ENCODE results near the gene ANKH. TPM values are rescaled to one million over a fixed set of nuclear protein-coding genes. Genes with fewer than 3 reads are reported as not detected.

The ANKH gene
- total and polyA plus RNA-seq, 2 experiments from 2014 or later = 27.6 to 29.9 TPM

- Histone ChIP-seq H3K79me2 (no peaks in the 10 kb centered on the region), H2AFZ (no peak overlapping the region)
- 40% methylated on average over 8 of the region's 8 CpGs for WGBS (ENCODE audit: low lambda C conversion rate, missing lambda C conversion rate)
Observed at GRCh38 chr5:14767735-14768507, 103.7 kb downstream of the ANKH start.

GRCh38 chr5:14767053-14767452, 104.5 kb downstream of the ANKH start:
- Histone ChIP-seq H3K36me3 (replicated peaks; ENCODE audit: insufficient read depth, low read depth) (no peaks in the 10 kb centered on the region), H3K27ac (no peak overlapping the region), H3K4me3 (no peak overlapping the region), H3K79me2 (no peaks in the 10 kb centered on the region), H3K9me3 (ENCODE audit: low read depth) (no peaks in the 10 kb centered on the region), H2AFZ (no peak overlapping the region), H3K4me2 (no peak overlapping the region), H3K9me2 (replicated peaks; ENCODE audit: insufficient read depth) (no peaks in the 10 kb centered on the region), H3K27me3 (no peaks in the 10 kb centered on the region), H3K4me1 (ENCODE audit: insufficient read depth) (peaks cover 3% of the 10 kb centered on the region), H4K20me1 (ENCODE audit: insufficient read depth, poor library complexity, severe bottlenecking) (no peaks in the 10 kb centered on the region)
- TF ChIP-seq EZH2phosphoT487 (IDR thresholded peaks at IDR 0.05; ENCODE audit: low read depth, severe bottlenecking, unreplicated experiment) (no peak), EZH2 (IDR thresholded peaks at IDR 0.05; ENCODE audit: borderline replicate concordance) (no peak)
- DNase-seq (ENCODE audit: low spot score) = no peak
- 94% methylated on average over 5 of the region's 5 CpGs for WGBS (ENCODE audit: low lambda C conversion rate, missing lambda C conversion rate)

More at GRCh38 chr5:14767735-14768507, 103.7 kb downstream of the ANKH start:
- no peaks in the 10 kb centered on the region for H3K9me2 ChIP-seq (replicated peaks; ENCODE audit: insufficient read depth)
- H3K4me1 ChIP-seq (ENCODE audit: insufficient read depth) = peaks cover 3% of the 10 kb centered on the region
- H3K36me3 ChIP-seq (replicated peaks; ENCODE audit: insufficient read depth, low read depth) = no peaks in the 10 kb centered on the region
- DNase-seq (ENCODE audit: low spot score) = peak; percentile 14
- no peaks in the 10 kb centered on the region for H3K9me3 ChIP-seq (ENCODE audit: low read depth)
- peak overlapping the region; percentile 3 for H3K4me2 ChIP-seq
- no peak overlapping the region for H3K27ac ChIP-seq
- TF ChIP-seq CTCF (IDR thresholded peaks at IDR 0.05; ENCODE audit: poor library complexity) (no peak), EZH2phosphoT487 (IDR thresholded peaks at IDR 0.05; ENCODE audit: low read depth, severe bottlenecking, unreplicated experiment) (peak; percentile 88)
- no peak overlapping the region for H3K4me3 ChIP-seq
- no peaks in the 10 kb centered on the region for H3K27me3 ChIP-seq
- H4K20me1 ChIP-seq (ENCODE audit: insufficient read depth, poor library complexity, severe bottlenecking) = no peaks in the 10 kb centered on the region

GRCh38 chr5:14766584-14766983, 105.0 kb downstream of the ANKH start:
- whole genome bisulfite sequencing (ENCODE audit: low lambda C conversion rate, missing lambda C conversion rate) = 90% methylated on average over 1 of the region's 1 CpG
- no peaks in the 10 kb centered on the region for H3K9me3 ChIP-seq (ENCODE audit: low read depth)
- TF ChIP-seq EZH2phosphoT487 (IDR thresholded peaks at IDR 0.05; ENCODE audit: low read depth, severe bottlenecking, unreplicated experiment) (no peak), EZH2 (IDR thresholded peaks at IDR 0.05; ENCODE audit: borderline replicate concordance) (no peak), CTCF (IDR thresholded peaks at IDR 0.05; ENCODE audit: poor library complexity) (no peak)
- H3K9me2 ChIP-seq (replicated peaks; ENCODE audit: insufficient read depth) = no peaks in the 10 kb centered on the region
- no peaks in the 10 kb centered on the region for H3K27me3 ChIP-seq
- H3K27ac ChIP-seq = no peak overlapping the region
- H2AFZ ChIP-seq = no peak overlapping the region
- no peaks in the 10 kb centered on the region for H3K36me3 ChIP-seq (replicated peaks; ENCODE audit: insufficient read depth, low read depth)
- no peaks in the 10 kb centered on the region for H4K20me1 ChIP-seq (ENCODE audit: insufficient read depth, poor library complexity, severe bottlenecking)
- no peak overlapping the region for H3K4me2 ChIP-seq
- no peak for DNase-seq (ENCODE audit: low spot score)
- peaks cover 3% of the 10 kb centered on the region for H3K4me1 ChIP-seq (ENCODE audit: insufficient read depth)
- no peak overlapping the region for H3K4me3 ChIP-seq
- no peaks in the 10 kb centered on the region for H3K79me2 ChIP-seq

GRCh38 chr5:14765587-14765986, 106.0 kb downstream of the ANKH start:
- no peak for TF ChIP-seq EZH2phosphoT487 (IDR thresholded peaks at IDR 0.05; ENCODE audit: low read depth, severe bottlenecking, unreplicated experiment)
- no peak for TF ChIP-seq EZH2 (IDR thresholded peaks at IDR 0.05; ENCODE audit: borderline replicate concordance)
- TF ChIP-seq CTCF (IDR thresholded peaks at IDR 0.05; ENCODE audit: poor library complexity) = no peak
- no peak overlapping the region for H3K27ac ChIP-seq
- H3K79me2 ChIP-seq = no peaks in the 10 kb centered on the region
- no peak overlapping the region for H3K4me3 ChIP-seq
- no peak overlapping the region for H2AFZ ChIP-seq
- DNase-seq (ENCODE audit: low spot score) = no peak
- no peaks in the 10 kb centered on the region for H3K36me3 ChIP-seq (replicated peaks; ENCODE audit: insufficient read depth, low read depth)
- H4K20me1 ChIP-seq (ENCODE audit: insufficient read depth, poor library complexity, severe bottlenecking) = no peaks in the 10 kb centered on the region
- no peaks in the 10 kb centered on the region for H3K9me2 ChIP-seq (replicated peaks; ENCODE audit: insufficient read depth)
- H3K27me3 ChIP-seq = no peaks in the 10 kb centered on the region
- no peak overlapping the region for H3K4me2 ChIP-seq
- H3K9me3 ChIP-seq (ENCODE audit: low read depth) = no peaks in the 10 kb centered on the region
- H3K4me1 ChIP-seq (ENCODE audit: insufficient read depth) = peaks cover 3% of the 10 kb centered on the region
- WGBS (ENCODE audit: low lambda C conversion rate, missing lambda C conversion rate) = 90% methylated on average over 3 of the region's 3 CpGs
